RWPE1 (cell line): Measurements from ENCODE around the gene KAT2B.
A peak's percentile ranks its signal among the peaks of the same experiment; 100 is the strongest.

Source experiments
- CTCF ChIA-PET: fragments of 350-600 bp; sonication (Branson Sonifier 250); formaldehyde crosslinking; extraction: SDS; loops from one replicate; lab custom pipeline; 2021; lab: Yijun Ruan, JAX
- POLR2A ChIA-PET: fragments of 400-600 bp; formaldehyde crosslinking; extraction: SDS; loops from one replicate; lab custom pipeline; 2020; ENCODE audit warnings: antibody characterized with exemption; ENCODE audit not compliant: low non-redundant PET; lab: Yijun Ruan, JAX
- DNase-seq: peaks from one replicate; pipeline ENCODE4 v3.0.0; 2012; ENCODE audit warnings: low spot score
- H3K27ac ChIP-seq: fragments of 450-650 bp; 2 replicates; pipeline ENCODE4 v1.5.1; 2017
- CTCF ChIP-seq: fragments of 450-650 bp; conservative IDR thresholded peaks from 2 replicates; pipeline ENCODE4 v1.5.1; 2017; ENCODE audit warnings: low read depth, mild to moderate bottlenecking

KAT2B gene

GRCh38 chr3:20064387-20064786 lies 24.1 kb downstream of the KAT2B start:
- TF ChIP-seq CTCF = no peak
- DNase-seq = no peak
- ChIA-PET CTCF (no interaction called here), POLR2A (no interaction called here)
- H3K27ac ChIP-seq = no peak overlapping the region

GRCh38 chr3:20064796-20065564 lies 24.7 kb downstream of the KAT2B start:
- no peak for TF ChIP-seq CTCF
- no peak for DNase-seq
- POLR2A ChIA-PET = no interaction called here
- CTCF ChIA-PET = no interaction called here
- peak overlapping the region; percentile 42; the same call in 1 of the 2 replicates for H3K27ac ChIP-seq

DNA sequence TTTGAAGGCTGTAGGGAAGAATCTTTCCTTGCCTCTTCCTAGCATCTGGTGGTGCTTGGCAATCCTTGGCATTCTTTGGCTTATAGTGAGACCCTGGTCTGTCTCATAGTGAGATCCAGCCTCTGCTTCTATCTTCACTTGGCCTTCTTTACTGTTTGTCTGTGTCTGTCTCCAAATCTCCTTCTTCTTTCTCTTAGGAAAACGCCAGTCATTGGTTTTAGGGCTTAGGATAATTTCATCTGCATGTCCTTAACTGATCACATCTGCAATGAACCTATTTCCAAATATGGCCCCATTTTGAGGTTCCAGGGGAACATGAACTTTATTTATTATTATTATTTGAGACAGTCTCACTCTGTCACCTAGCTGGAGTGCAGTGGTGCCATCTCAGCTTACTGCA lies 25.8 kb downstream of the KAT2B start:
- no peak overlapping the region for H3K27ac ChIP-seq
- no peak for TF ChIP-seq CTCF
- POLR2A ChIA-PET = no interaction called here
- DNase-seq = no peak
- CTCF ChIA-PET = no interaction called here

DNA sequence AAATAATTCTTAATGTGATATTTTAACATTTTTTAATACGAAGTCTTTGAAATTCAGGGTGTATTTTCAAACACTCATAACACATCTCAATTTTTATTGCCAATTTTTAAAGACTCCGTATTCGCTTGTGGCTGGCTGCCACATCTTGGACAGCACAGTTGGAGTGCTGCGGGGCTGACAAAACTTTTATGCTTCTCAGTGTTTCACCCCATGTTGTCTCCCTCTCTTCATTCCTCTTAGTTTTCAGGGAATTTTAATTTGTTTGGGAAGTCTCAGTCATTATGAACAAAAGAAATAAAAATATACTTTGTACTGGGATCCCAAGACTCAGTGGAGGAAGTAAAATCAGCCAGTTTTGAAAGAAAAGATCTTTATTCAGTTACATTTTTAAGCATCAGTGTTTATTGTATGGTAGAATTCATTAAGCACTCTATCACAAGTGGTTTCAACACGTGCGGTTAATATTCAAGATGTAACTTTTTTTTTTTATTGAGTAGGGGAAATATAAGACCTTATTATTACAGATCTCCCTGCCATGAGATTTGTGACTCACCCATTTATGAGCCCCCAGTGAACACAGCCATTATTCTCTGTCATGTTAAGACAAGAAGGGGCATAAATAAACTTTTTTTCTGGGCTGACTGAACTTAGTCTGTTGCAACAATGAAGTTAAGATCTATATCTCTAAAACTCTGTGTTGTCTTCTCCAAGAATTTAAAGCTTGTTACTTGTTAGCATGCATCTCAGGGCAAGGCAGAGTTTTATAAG lies 26.8 kb downstream of the KAT2B start:
- DNase-seq = no peak
- POLR2A ChIA-PET = no interaction called here
- peak overlapping the region; percentile 92 for H3K27ac ChIP-seq
- CTCF ChIA-PET = no interaction called here
- no peak for TF ChIP-seq CTCF

DNA sequence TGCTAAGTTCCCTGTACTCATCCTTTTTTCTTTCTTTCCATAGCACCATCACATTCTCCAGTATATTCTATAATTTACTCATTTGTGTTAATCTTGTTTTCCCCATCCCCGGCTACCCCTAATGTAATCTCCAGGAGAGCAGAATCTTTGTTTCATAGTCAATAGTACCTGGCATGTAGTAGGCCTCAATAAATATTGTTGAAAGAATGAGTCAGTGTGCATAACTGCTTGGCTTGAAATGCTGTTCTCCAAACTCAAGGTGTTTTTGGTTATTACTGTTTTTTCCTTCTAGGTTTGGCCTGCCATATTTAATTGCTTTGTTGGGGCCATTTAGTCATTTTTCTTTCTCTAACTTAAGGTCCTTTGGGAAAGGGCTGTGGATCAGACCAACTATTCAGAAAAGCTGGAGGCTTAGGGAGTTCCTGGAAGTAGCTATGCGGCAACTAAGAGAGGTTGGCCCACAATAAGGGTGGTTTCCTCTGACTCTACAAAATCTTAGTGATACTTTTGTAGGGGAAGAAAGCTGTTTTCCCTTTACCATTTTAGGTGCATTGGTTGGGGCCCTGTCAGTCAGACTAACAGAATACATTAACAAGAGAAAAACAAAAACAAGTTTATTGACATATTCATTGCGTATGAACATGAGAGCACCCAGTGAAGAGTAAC lies 28.4 kb downstream of the KAT2B start:
- DNase-seq = no peak
- TF ChIP-seq CTCF = no peak
- CTCF ChIA-PET = no interaction called here
- no peak overlapping the region for H3K27ac ChIP-seq
- POLR2A ChIA-PET = no interaction called here

GRCh38 chr3:20069178-20069532 lies 28.9 kb downstream of the KAT2B start:
- no peak for DNase-seq
- CTCF ChIA-PET = no interaction called here

More at GRCh38 chr3:20069178-20069532, 28.9 kb downstream of the KAT2B start:
- no peak for TF ChIP-seq CTCF
- H3K27ac ChIP-seq = no peak overlapping the region
- POLR2A ChIA-PET = no interaction called here
